OCI-LY7 (cell line): ENCODE results near the gene ATP6V0D1. TPM values are rescaled to one million over a fixed set of nuclear protein-coding genes. Genes with fewer than 3 reads are reported as not detected.

Source experiments
- BruUV-seq: library from RNA; stranded (reverse); fragments of 400-500 nt; replicated peaks from 2 replicates; lab custom pipeline; 2021; lab: Mats Ljungman, UMichigan
- CTCF ChIA-PET: fragments of 300-600 bp; sonication (Branson Sonifier 250); formaldehyde crosslinking; loops from one replicate; lab custom pipeline; 2022; ENCODE audit warnings: antibody characterized with exemption; ENCODE audit not compliant: unreplicated experiment; lab: Charles Lee
- POLR2A ChIA-PET: fragments of 300-600 bp; sonication (Branson Sonifier 250); formaldehyde crosslinking; loops from one replicate; lab custom pipeline; 2022; ENCODE audit warnings: antibody characterized with exemption; lab: Charles Lee
- DNase-seq: peaks from one replicate; pipeline ENCODE4 v3.0.0-alpha.2; 2015; ENCODE audit warnings: low spot score
- H2AFZ ChIP-seq: fragments of 200-600 bp; sonication (generic), shearing (Covaris generic); 2 replicates; pipeline ENCODE4 v1.6.1; 2014; ENCODE audit warnings: mild to moderate bottlenecking, antibody characterized with exemption, low read length, moderate library complexity
- H3K27ac ChIP-seq: fragments of 200-600 bp; sonication (generic); 2 replicates; pipeline ENCODE4 v1.5.1; 2014; ENCODE audit warnings: mixed run types, low read depth, mild to moderate bottlenecking, moderate library complexity, low read length, inconsistent platforms; ENCODE audit not compliant: poor library complexity, severe bottlenecking
- H3K36me3 ChIP-seq: fragments of 200-600 bp; sonication (generic); 2 replicates; pipeline ENCODE4 v1.6.1; 2014; ENCODE audit warnings: mild to moderate bottlenecking, antibody characterized with exemption, low read length, moderate library complexity, mixed read lengths; ENCODE audit not compliant: insufficient read depth
- H3K4me1 ChIP-seq: fragments of 200-600 bp; sonication (generic); 2 replicates; pipeline ENCODE4 v1.5.1; 2014; ENCODE audit warnings: mild to moderate bottlenecking, low read length; ENCODE audit not compliant: insufficient read depth, poor library complexity, severe bottlenecking
- H3K4me2 ChIP-seq: fragments of 200-600 bp; sonication (generic); 2 replicates; pipeline ENCODE4 v1.6.1; 2014; ENCODE audit warnings: mild to moderate bottlenecking, low read length
- H3K4me3 ChIP-seq: fragments of 200-600 bp; sonication (generic); 2 replicates; pipeline ENCODE4 v1.5.1; 2014; ENCODE audit warnings: mild to moderate bottlenecking, low read depth, low read length; ENCODE audit not compliant: poor library complexity, severe bottlenecking
- H3K79me2 ChIP-seq: fragments of 200-600 bp; sonication (generic); 2 replicates; pipeline ENCODE4 v1.6.1; 2016; ENCODE audit warnings: low read depth, mild to moderate bottlenecking, low read length, moderate library complexity, mixed read lengths; ENCODE audit not compliant: insufficient read depth
- H3K9me2 ChIP-seq: fragments of 200-600 bp; sonication (generic); 2 replicates; pipeline ENCODE4 v1.6.1; 2016; ENCODE audit warnings: mild to moderate bottlenecking, low read length, mixed read lengths; ENCODE audit not compliant: insufficient read depth
- H3K9me3 ChIP-seq: fragments of 200-600 bp; sonication (generic); 2 replicates; pipeline ENCODE4 v1.6.1; 2014; ENCODE audit warnings: mild to moderate bottlenecking, mixed run types, low read length, mixed read lengths
- H4K20me1 ChIP-seq: fragments of 200-600 bp; sonication (generic); 2 replicates; pipeline ENCODE4 v1.6.1; 2014; ENCODE audit warnings: mild to moderate bottlenecking, antibody characterized with exemption, low read length, moderate library complexity, mixed read lengths; ENCODE audit not compliant: insufficient read depth
- EZH2phosphoT487 ChIP-seq: fragments of 200-600 bp; sonication (generic); IDR thresholded peaks from 2 replicates; pipeline ENCODE4 v1.6.1; 2018; ENCODE audit warnings: low read depth, borderline replicate concordance, mild to moderate bottlenecking, mixed run types, antibody characterized with exemption, low read length, moderate library complexity, mixed read lengths
- intact Hi-C: fragments of 100-400 bp; cut with micrococcal nuclease; formaldehyde crosslinking; loops from one replicate; pipeline ENCODE4 v1.10.0; 2022; ENCODE audit not compliant: unreplicated experiment
- total RNA-seq, 2 experiments: library from RNA; depleted of rRNA in 1 of 2; stranded (reverse); fragments of >200 nt in 1 of 2; shearing (Covaris generic) in 1 of 2; gene quantifications; 2 replicates each; pipeline ENCODE4 v1.2.3, GENCODE V29; 2014 to 2022
- TF ChIP-seq, protein P1 (sequence below): fragments of 200-600 bp; sonication (generic); conservative IDR thresholded peaks from 2 replicates; pipeline ENCODE4 v1.5.1; 2014; ENCODE audit warnings: mild to moderate bottlenecking, antibody characterized with exemption, low read length, moderate library complexity, mixed read lengths

The ATP6V0D1 gene
- total RNA-seq, 2 experiments from 2014 or later: 24.4 to 38.0 TPM

DNA sequence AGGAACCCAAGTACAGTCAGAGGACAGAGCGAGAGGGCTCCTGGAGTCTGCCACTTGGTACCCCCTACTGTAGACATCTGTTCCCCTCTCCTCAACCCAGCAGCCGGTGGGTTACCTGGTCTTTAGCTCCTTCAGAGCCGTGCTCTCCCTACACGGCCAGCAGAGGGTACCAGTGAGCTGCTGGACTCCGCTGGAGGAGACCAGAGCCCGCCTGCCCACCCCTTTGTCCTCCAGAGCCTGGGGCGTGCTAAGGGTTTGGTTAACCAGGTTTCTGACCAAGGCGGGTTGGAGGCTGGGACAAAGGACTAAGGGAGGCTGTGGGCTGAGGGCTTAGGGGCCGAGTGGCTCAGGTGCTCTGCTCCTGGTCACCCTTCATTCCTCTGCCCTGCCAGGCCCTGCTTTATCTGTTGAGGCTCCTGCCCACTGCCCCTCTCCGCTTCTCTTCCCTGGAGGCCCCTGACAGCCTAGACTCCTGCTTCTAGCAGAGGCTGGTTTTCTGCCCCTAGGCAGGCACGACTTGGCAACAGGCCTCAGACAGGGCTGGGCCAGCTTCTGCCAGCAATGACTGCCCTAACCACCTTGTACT, 52.7 kb downstream of the ATP6V0D1 start:
- Histone ChIP-seq H3K9me2 (no peaks in the 10 kb centered on the region), H3K9me3 (no peaks in the 10 kb centered on the region), H3K36me3 (no peaks in the 10 kb centered on the region), H4K20me1 (no peaks in the 10 kb centered on the region), H3K27ac (no peak overlapping the region), H3K4me1 (no peaks in the 10 kb centered on the region), H2AFZ (no peak overlapping the region), H3K4me2 (no peak overlapping the region), H3K79me2 (no peaks in the 10 kb centered on the region), H3K4me3 (no peak overlapping the region)
- intact Hi-C loops: loop anchor here (1.0 kb wide), 3 partner anchors 19 to 86 kb away; no protein-coding TSS in a partner anchor
- peak; percentile 70 for DNase-seq
- ChIA-PET POLR2A (no interaction called here), CTCF (interaction anchor here (0.6 to 1.9 kb wide), 3 partner anchors 9 to 168 kb away, joined by 3 to 4 read pairs (median 4); no protein-coding TSS in a partner anchor)
- TF ChIP-seq, protein P1, sequence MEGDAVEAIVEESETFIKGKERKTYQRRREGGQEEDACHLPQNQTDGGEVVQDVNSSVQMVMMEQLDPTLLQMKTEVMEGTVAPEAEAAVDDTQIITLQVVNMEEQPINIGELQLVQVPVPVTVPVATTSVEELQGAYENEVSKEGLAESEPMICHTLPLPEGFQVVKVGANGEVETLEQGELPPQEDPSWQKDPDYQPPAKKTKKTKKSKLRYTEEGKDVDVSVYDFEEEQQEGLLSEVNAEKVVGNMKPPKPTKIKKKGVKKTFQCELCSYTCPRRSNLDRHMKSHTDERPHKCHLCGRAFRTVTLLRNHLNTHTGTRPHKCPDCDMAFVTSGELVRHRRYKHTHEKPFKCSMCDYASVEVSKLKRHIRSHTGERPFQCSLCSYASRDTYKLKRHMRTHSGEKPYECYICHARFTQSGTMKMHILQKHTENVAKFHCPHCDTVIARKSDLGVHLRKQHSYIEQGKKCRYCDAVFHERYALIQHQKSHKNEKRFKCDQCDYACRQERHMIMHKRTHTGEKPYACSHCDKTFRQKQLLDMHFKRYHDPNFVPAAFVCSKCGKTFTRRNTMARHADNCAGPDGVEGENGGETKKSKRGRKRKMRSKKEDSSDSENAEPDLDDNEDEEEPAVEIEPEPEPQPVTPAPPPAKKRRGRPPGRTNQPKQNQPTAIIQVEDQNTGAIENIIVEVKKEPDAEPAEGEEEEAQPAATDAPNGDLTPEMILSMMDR: peak; percentile 79
- no peak for TF ChIP-seq EZH2phosphoT487
- BruUV-seq: no TSS peak

DNA sequence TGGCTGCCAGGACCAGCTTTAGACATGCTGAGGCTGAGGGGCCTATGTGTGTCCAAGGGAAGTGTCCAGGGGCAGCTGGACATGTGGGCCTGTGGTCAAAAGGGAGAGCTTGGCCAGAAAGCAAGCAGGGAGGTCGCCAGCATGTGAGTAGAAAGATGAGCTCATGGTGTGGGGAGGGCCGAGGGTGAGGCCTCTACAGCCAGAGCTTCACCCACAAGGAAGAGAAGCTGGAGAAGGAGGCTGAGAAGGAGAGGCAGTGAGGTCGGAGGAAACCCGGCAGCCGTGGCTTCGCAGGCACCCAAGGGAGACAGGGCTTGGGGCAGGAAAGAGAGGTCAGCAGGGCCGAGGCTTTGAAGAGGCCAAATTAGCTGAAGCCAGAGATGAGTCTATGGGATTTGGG, 54.0 kb downstream of the ATP6V0D1 start:
- intact Hi-C loops: no loop called here

DNA sequence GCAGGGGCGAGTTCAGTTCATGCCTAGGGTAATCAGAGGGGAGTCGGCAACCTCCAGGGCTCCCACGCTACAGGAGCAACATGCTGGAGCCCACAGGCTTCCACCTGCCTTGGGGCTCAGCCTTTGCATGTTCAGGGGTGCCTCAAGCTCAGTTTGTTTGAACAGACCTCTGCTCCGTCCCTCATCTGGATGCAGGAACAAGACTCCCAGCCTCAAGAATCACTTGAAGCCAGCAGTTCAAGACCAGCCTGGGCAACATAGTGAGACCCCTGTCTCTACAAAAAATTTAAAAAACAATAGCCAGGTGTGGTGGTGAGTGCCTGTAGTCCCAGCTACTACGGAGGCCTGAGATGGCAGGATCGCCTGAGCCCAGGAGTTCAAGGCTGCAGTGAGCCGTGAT, 54.9 kb downstream of the ATP6V0D1 start:
- no peak overlapping the region for H3K4me3 ChIP-seq
- no peak overlapping the region for H2AFZ ChIP-seq
- intact Hi-C loops: no loop called here
- no TSS peak for BruUV-seq
- no peak for DNase-seq
- H3K4me1 ChIP-seq: no peaks in the 10 kb centered on the region
- ChIA-PET CTCF (no interaction called here), POLR2A (no interaction called here)
- TF ChIP-seq, protein P1: no peak
- TF ChIP-seq EZH2phosphoT487: no peak
- no peak overlapping the region for H3K27ac ChIP-seq
- no peaks in the 10 kb centered on the region for H3K79me2 ChIP-seq
- no peaks in the 10 kb centered on the region for H3K9me2 ChIP-seq
- H3K36me3 ChIP-seq: no peaks in the 10 kb centered on the region
- H3K4me2 ChIP-seq: no peak overlapping the region
- H3K9me3 ChIP-seq: no peaks in the 10 kb centered on the region
- H4K20me1 ChIP-seq: no peaks in the 10 kb centered on the region

More for the DNA sequence above, 54.0 kb downstream of the ATP6V0D1 start:
- ChIA-PET CTCF (interaction anchor here (0.5 to 1.9 kb wide), 3 partner anchors 44 to 166 kb away, joined by 3 to 5 read pairs (median 4); no protein-coding TSS in a partner anchor), POLR2A (no interaction called here)
- Histone ChIP-seq H3K27ac (no peak overlapping the region), H3K36me3 (no peaks in the 10 kb centered on the region), H3K9me3 (no peaks in the 10 kb centered on the region), H3K4me2 (no peak overlapping the region), H4K20me1 (no peaks in the 10 kb centered on the region), H3K9me2 (no peaks in the 10 kb centered on the region), H2AFZ (no peak overlapping the region), H3K79me2 (no peaks in the 10 kb centered on the region), H3K4me3 (no peak overlapping the region), H3K4me1 (no peaks in the 10 kb centered on the region)
- no peak for DNase-seq
- TF ChIP-seq, protein P1: no peak
- no peak for TF ChIP-seq EZH2phosphoT487
- BruUV-seq: no TSS peak
